Urinary bladder (tissue), 4 donors: ENCODE measurements around the gene CCDC152. TPM values are rescaled to one million over a fixed set of nuclear protein-coding genes. Genes with fewer than 3 reads are reported as not detected.
"Not testable (repeated sequence)": the region's sequence is repeated elsewhere in the genome, so short reads cannot be mapped to it uniquely, and the experiment has no call there.

ENCODE experiments used
- DNase-seq: peaks from one replicate; pipeline ENCODE4 v3.0.0-alpha.2; 2015; ENCODE audit errors: extremely low spot score
- H3K27ac ChIP-seq: one replicate; pipeline ENCODE4 v1.5.1; 2013; ENCODE audit warnings: low read depth, mild to moderate bottlenecking, moderate library complexity
- H3K36me3 ChIP-seq: one replicate; pipeline ENCODE4 v1.6.1; 2013; ENCODE audit warnings: mild to moderate bottlenecking, moderate library complexity; ENCODE audit not compliant: insufficient read depth
- H3K4me1 ChIP-seq: one replicate; pipeline ENCODE4 v1.6.1; 2013; ENCODE audit warnings: mild to moderate bottlenecking, moderate library complexity; ENCODE audit not compliant: insufficient read depth
- H3K4me3 ChIP-seq: one replicate; pipeline ENCODE4 v1.5.1; 2013; ENCODE audit warnings: low read depth, low read length
- WGBS: extraction: QIAGEN DNeasy Blood & Tissue Kit; methylation state at CpG from one replicate; pipeline ENCODE4 v1.1.7; 2013; 5-methylcytosine and 5-hydroxymethylcytosine counted together
- polyA plus RNA-seq: library from polyadenylated mRNA; stranded (reverse); fragments of 200-250 nt; gene quantifications from one replicate; pipeline ENCODE4 v1.2.3, GENCODE V29; 2013
- total RNA-seq: library from RNA; depleted of rRNA; stranded (reverse); fragments of >200 nt; gene quantifications from one replicate; pipeline ENCODE4 v1.2.3, GENCODE V29; 2014
- donor health status: healthy with polysubstance abuse.
- donor health status: healthy.

The CCDC152 gene
- total and polyA plus RNA-seq, 2 donors, result 2.1 to 3.3 TPM

DNA sequence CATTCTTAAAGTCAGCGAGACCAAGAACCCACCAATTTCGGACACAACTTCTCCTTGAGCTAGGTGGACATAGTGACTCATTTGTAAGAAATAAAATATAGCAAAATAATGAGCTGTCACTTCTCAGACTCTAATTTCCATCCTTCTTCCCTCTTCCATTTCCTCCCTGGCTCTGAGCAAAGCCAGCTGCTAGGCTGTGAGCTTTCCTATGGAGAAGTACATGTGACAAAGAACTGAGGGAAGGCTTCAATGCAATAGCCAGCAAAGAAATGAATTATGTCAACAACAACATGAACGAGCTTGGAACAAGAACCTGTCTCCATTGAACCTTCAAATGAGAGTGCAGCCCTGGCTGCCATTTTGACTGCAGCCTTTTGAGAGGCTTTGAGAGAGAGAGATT is 81.0 kb downstream of the CCDC152 start:
- no peaks in the 10 kb centered on the region for H3K4me1 ChIP-seq
- no peak for DNase-seq
- WGBS, result 88% methylated on average over 3 of the region's 3 CpGs
- H3K27ac ChIP-seq, result no peak overlapping the region
- H3K4me3 ChIP-seq, result no peak overlapping the region
- no peaks in the 10 kb centered on the region for H3K36me3 ChIP-seq

DNA sequence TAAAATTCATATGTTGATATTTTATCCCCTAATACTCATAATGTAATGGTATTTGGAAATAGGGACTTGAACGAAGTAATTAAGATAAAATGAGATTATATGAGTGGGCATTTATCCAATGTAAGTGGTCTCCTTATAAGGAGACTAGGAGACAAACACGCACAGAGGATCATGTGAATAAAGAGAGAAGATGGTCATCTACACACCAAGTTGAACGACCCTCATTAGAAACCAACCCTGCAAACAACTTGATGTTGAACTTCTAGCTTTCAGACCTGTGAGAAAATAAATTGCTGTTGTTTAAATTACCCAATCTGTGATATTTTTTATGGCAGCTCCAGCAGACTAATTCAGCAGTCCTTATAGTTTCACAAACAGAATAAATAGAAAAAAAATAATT is 82.6 kb downstream of the CCDC152 start:
- Histone ChIP-seq H3K36me3 (no peaks in the 10 kb centered on the region), H3K4me3 (no peak overlapping the region), H3K27ac (no peak overlapping the region), H3K4me1 (no peaks in the 10 kb centered on the region)
- DNase-seq, result no peak
- WGBS, result 74% methylated on average over 3 of the region's 3 CpGs

DNA sequence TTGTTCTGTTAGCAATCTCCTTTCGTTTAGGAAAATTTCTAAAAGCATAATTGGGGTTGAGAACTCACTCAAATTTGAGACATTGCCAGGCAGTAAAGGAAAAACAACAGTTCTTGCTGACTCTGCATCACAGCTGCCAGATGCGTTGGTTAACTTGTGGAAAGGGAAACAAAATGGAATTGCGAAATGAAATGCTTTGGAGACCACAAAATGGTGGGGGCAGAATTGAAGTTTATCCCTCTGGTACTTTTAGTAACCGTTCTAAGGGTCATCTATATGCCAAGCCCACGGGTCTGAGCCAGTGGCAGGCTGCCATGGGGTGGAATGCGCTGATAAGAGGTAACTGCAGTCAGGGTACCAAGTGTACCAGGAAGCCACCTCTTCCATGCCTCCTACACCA is 83.7 kb downstream of the CCDC152 start:
- 29% methylated on average over 6 of the region's 6 CpGs for WGBS
- no peak overlapping the region for H3K4me3 ChIP-seq
- peak; percentile 59 for DNase-seq

DNA sequence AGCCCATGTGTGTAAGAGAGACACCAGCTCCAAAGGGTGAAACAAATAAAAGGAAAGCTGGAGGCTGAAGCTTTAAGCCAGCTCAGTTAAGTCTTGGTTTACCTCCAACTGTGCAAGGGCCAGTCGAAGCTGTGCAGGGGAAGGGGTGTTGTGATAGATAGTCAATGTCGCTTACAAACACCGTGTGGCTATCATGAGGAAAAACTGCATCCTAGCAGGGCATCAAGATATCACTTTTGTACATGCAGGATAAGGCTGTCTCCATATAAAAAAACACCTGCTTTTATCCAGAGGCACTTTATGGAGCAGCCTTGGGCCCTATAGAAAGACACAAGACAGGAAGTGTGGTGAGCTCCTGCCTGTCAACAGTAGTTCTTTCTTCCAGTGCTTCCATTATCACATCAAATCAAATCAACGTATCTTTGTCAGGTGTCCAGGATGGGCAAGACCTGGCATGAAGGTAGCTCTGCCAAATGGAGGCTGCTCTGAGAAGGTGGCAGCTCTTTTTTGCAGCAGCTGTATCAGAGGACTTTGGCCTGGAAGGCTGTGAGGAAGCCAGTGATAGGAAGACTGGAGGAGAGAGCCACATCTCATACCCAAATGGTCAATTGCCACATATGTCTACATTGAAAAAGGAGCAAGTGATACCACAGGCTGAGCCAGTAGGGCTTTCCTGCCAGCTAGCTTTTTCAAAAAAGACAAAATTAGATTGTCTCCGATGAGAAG is 84.4 kb downstream of the CCDC152 start:
- Histone ChIP-seq H3K27ac (no peak overlapping the region), H3K4me1 (no peaks in the 10 kb centered on the region), H3K36me3 (no peaks in the 10 kb centered on the region), H3K4me3 (no peak overlapping the region)
- no peak for DNase-seq
- WGBS, result 71% methylated on average over 5 of the region's 5 CpGs

More for the DNA sequence above, 83.7 kb downstream of the CCDC152 start:
- Histone ChIP-seq H3K27ac (no peak overlapping the region), H3K36me3 (no peaks in the 10 kb centered on the region), H3K4me1 (no peaks in the 10 kb centered on the region)

DNA sequence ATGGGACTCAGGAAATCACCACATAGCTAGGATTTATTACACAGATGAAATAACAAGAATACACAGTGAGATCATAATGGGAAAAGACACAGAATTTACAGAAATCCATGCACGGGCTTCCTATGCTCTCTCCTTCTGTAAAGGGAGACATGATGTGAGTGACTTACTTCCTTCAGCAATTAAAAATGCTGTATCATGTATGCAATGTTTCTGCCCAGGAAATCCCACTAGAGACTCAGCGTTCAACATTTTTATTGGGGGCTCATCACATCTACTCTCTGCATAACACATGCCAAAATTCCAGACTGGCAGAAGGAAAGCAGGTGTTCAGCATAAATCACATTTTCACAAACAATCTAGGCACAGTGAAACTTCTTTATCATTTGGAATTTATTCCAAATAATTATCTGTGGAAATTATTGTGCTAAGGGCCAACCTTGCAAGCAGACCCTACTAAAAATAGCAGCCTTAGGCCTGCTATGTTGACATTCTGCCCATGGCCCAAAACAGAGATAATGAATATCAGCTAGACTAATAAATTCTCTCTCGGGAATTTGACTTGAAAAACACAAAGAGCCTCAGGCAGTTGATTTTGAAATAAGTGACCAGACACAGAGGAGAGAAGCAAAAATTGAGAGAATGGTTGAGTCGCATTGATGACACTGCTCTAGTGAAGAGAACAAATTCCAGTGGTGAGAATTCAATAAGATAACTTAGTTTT is 86.5 kb downstream of the CCDC152 start:
- no peaks in the 10 kb centered on the region for H3K4me1 ChIP-seq
- no peak for DNase-seq
- H3K4me3 ChIP-seq, result no peak overlapping the region
- H3K36me3 ChIP-seq, result no peaks in the 10 kb centered on the region
- no peak overlapping the region for H3K27ac ChIP-seq
- WGBS, result 24% methylated on average over 4 of the region's 4 CpGs

DNA sequence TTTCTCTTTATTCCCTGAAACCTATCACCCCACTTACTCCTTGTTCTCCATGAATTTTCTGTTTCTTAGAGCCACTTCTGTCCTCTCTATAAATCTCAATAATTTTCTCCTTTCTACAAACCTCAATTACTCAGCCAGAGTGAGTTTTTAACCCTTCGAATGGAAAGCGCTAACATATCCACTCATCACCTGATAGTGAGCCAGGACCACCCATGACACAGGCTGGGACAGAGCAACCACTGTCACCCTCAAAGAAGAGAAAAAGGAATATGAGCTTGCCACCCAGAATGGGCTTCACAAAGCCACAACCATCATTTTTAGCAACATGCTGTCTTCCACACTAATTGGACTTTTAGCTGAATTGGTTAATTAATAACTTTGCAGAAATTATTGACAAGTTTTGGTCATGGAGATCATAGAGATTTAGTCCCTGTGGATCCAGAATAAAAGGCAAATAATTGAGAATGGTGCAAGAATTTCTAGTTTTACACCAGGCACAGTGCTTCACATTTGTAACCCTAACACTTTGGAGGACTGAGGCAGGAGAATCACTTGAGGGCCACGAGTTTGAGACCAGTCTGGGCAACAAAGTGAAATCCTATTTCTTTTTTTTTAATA is 87.2 kb downstream of the CCDC152 start:
- no peak overlapping the region for H3K4me3 ChIP-seq
- 84% methylated on average over 3 of the region's 3 CpGs for WGBS
- H3K27ac ChIP-seq, result no peak overlapping the region
- no peaks in the 10 kb centered on the region for H3K4me1 ChIP-seq
- no peaks in the 10 kb centered on the region for H3K36me3 ChIP-seq
- DNase-seq, result no peak

DNA sequence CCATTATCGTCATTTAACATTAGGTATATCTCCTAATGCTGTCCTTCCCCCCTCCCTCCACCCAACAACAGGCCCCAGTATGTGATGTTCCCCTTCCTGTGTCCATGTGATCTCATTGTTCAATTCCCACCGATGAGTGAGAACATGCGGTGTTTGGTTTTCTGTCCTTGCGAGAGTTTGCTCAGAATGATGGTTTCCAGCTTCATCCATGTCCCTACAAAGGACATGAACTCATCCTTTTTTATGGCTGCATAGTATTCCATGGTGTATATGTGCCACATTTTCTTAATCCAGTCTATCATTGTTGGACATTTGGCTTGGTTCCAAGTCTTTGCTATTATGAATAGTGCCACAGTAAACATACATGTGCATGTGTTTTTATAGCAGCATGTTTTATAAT is 87.8 kb downstream of the CCDC152 start:
- H3K4me1 ChIP-seq, DNase-seq, H3K27ac ChIP-seq, H3K36me3 ChIP-seq, H3K4me3 ChIP-seq: not testable (repeated sequence)
- WGBS, result 99% methylated on average over 4 of the region's 4 CpGs

DNA sequence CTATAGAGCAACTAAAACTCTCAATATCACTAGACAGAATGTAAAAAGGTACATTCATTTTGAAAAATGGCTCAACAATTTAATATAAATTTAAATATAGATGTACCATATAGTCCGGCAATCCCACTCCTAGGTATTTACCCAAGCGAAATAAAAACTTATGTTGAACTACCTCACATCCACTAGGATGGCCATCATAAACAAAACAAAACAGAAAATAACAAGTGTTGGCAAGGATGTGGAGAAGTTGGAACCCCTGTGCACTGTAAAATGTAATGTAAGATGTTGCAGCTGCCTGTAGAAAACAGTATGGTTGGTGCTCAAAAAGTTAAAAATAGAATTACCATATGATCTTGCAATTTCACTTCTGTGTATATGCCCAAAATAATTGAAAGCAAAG is 91.9 kb downstream of the CCDC152 start:
- no peak for DNase-seq
- Histone ChIP-seq H3K36me3 (no peaks in the 10 kb centered on the region), H3K27ac (no peak overlapping the region), H3K4me1 (no peaks in the 10 kb centered on the region), H3K4me3 (no peak overlapping the region)
- WGBS, result 92% methylated on average over 2 of the region's 2 CpGs

DNA sequence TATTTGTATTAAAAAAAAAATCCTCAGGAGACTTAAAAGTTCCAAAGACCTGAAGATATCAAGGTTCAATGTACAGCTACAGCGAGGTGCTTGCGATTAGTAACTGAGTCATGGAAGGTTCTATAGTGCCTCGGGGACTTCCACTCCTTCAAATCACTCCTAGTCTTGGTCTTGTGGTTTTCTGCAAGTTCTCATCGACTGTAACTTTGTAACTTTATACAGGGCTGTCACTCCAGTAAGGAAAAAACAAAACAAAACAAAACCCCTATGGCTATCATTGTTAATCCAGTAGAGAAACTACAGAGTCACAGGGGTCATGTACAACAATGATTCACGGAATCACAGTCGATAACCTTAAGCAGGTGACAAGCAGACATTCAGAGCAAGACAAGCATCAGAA is 94.9 kb downstream of the CCDC152 start:
- Histone ChIP-seq H3K36me3 (no peaks in the 10 kb centered on the region), H3K4me3 (no peak overlapping the region), H3K4me1 (no peaks in the 10 kb centered on the region), H3K27ac (no peak overlapping the region)
- 84% methylated on average over 6 of the region's 6 CpGs for WGBS
- no peak for DNase-seq

Other genes starting within 250 kb of the CCDC152 start
- 433 TPM for gene SELENOP, start 55.1 kb downstream of the CCDC152 start, total RNA-seq
- 283 TPM for gene SELENOP, start 55.1 kb downstream of the CCDC152 start, polyA plus RNA-seq